ENCODE data around the gene LZTR1. TPM values are rescaled to one million over a fixed set of nuclear protein-coding genes. Genes with fewer than 3 reads are reported as not detected.

LZTR1 gene
- total and polyA plus RNA-seq, 2 donors = 14.7 to 49.2 TPM

- Histone ChIP-seq H3K36me3 (ENCODE audit: control insufficient read depth in 2 of 2, insufficient read depth in 2 of 2, low read length in 1 of 2) (peaks cover 43 to 75% of the 10 kb centered on the region in 2 donors), H3K27me3 (ENCODE audit: control insufficient read depth in 2 of 2, insufficient read depth in 1 of 2, low read length in 1 of 2) (no peaks in the 10 kb centered on the region), H3K4me3 (ENCODE audit: low read length in 2 of 2) (no peak overlapping the region), H3K27ac (ENCODE audit: low read depth in 1 of 2, low read length in 1 of 2) (no peak overlapping the region), H3K9me3 (ENCODE audit: control insufficient read depth in 2 of 2, insufficient read depth in 1 of 2, low read length in 1 of 2) (no peaks in the 10 kb centered on the region), H3K4me1 (ENCODE audit: control insufficient read depth in 2 of 2, insufficient read depth in 2 of 2, low read length in 2 of 2) (no peaks in the 10 kb centered on the region)
- WGBS = 98% methylated on average over 24 of the region's 24 CpGs
- no peak for DNase-seq (ENCODE audit: low read depth in 6 of 9, low spot score in 9 of 9)
Observed at GRCh38 chr22:20991252-20992055, 9.4 kb downstream of the LZTR1 start.

GRCh38 chr22:20992056-20992442 is 10.0 kb downstream of the LZTR1 start:
- Histone ChIP-seq H3K27me3 (ENCODE audit: control insufficient read depth in 2 of 2, insufficient read depth in 1 of 2, low read length in 1 of 2) (no peaks in the 10 kb centered on the region), H3K27ac (ENCODE audit: low read depth in 1 of 2, low read length in 1 of 2) (no peak overlapping the region), H3K4me3 (ENCODE audit: low read length in 2 of 2) (no peak overlapping the region), H3K36me3 (ENCODE audit: control insufficient read depth in 2 of 2, insufficient read depth in 2 of 2, low read length in 1 of 2) (peaks cover 49 to 81% of the 10 kb centered on the region in 2 donors), H3K4me1 (ENCODE audit: control insufficient read depth in 2 of 2, insufficient read depth in 2 of 2, low read length in 2 of 2) (no peaks in the 10 kb centered on the region), H3K9me3 (ENCODE audit: control insufficient read depth in 2 of 2, insufficient read depth in 1 of 2, low read length in 1 of 2) (no peaks in the 10 kb centered on the region)
- 90% methylated on average over 7 of the region's 7 CpGs for WGBS
- DNase-seq (ENCODE audit: low read depth in 6 of 9, low spot score in 9 of 9) = no peak

GRCh38 chr22:20992456-20993303 is 10.6 kb downstream of the LZTR1 start:
- H3K9me3 ChIP-seq (ENCODE audit: control insufficient read depth in 2 of 2, insufficient read depth in 1 of 2, low read length in 1 of 2) = no peaks in the 10 kb centered on the region
- no peaks in the 10 kb centered on the region for H3K27me3 ChIP-seq (ENCODE audit: control insufficient read depth in 2 of 2, insufficient read depth in 1 of 2, low read length in 1 of 2)
- H3K4me3 ChIP-seq (ENCODE audit: low read length in 2 of 2) = no peak overlapping the region
- H3K27ac ChIP-seq (ENCODE audit: low read depth in 1 of 2, low read length in 1 of 2) = no peak overlapping the region
- WGBS = 93% methylated on average over 21 of the region's 21 CpGs
- H3K4me1 ChIP-seq (ENCODE audit: control insufficient read depth in 2 of 2, insufficient read depth in 2 of 2, low read length in 2 of 2) = no peaks in the 10 kb centered on the region
- peaks cover 52 to 81% of the 10 kb centered on the region in 2 donors for H3K36me3 ChIP-seq (ENCODE audit: control insufficient read depth in 2 of 2, insufficient read depth in 2 of 2, low read length in 1 of 2)
- no peak for DNase-seq (ENCODE audit: low read depth in 6 of 9, low spot score in 9 of 9)

- no peaks in the 10 kb centered on the region for H3K9me3 ChIP-seq (ENCODE audit: control insufficient read depth in 2 of 2, insufficient read depth in 1 of 2, low read length in 1 of 2)
- no peaks in the 10 kb centered on the region for H3K4me1 ChIP-seq (ENCODE audit: control insufficient read depth in 2 of 2, insufficient read depth in 2 of 2, low read length in 2 of 2)
- H3K4me3 ChIP-seq (ENCODE audit: low read length in 2 of 2) = no peak overlapping the region
- no peak for DNase-seq (ENCODE audit: low read depth in 6 of 9, low spot score in 9 of 9)
- H3K27ac ChIP-seq (ENCODE audit: low read depth in 1 of 2, low read length in 1 of 2) = no peak overlapping the region
- no peaks in the 10 kb centered on the region for H3K27me3 ChIP-seq (ENCODE audit: control insufficient read depth in 2 of 2, insufficient read depth in 1 of 2, low read length in 1 of 2)
- WGBS = 98% methylated on average over 29 of the region's 29 CpGs
- H3K36me3 ChIP-seq (ENCODE audit: control insufficient read depth in 2 of 2, insufficient read depth in 2 of 2, low read length in 1 of 2) = peaks cover 56 to 78% of the 10 kb centered on the region in 2 donors
Observed at GRCh38 chr22:20993304-20994127, 11.4 kb downstream of the LZTR1 start.

DNA sequence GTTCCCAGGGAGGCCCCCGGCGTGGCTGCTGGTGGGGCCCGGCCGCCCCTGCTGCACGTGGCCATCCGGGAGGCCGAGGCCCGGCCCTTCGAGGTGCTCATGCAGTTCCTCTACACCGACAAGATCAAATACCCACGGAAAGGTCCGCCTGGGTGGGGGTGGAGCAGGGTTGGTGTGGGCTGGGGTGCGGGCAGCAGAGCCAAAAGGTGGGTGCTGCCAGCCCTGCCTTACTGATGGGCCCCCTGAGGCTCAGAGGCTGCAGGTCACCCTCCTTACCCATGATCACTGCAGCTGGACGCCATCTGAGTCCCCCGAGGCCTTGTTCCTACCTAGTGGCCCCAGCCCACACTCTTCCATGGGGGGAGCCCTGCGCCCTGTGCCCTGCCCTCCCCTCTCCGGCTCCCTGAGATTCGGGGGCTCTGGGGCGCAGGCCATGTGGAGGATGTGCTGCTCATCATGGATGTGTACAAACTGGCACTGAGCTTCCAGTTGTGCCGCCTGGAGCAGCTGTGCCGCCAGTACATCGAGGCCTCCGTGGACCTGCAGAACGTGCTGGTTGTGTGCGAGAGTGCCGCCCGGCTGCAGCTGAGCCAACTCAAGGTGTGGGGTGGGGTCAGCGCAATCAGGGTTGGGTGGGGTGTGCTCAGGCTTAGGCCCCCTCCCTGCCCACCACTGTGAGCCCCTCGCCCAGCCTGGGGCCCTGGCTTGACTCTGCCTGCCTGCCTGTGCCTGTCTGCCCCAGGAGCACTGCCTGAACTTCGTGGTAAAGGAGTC is 12.2 kb downstream of the LZTR1 start:
- Histone ChIP-seq H3K36me3 (ENCODE audit: control insufficient read depth in 2 of 2, insufficient read depth in 2 of 2, low read length in 1 of 2) (peaks cover 60 to 81% of the 10 kb centered on the region in 2 donors), H3K4me1 (ENCODE audit: control insufficient read depth in 2 of 2, insufficient read depth in 2 of 2, low read length in 2 of 2) (no peaks in the 10 kb centered on the region), H3K27me3 (ENCODE audit: control insufficient read depth in 2 of 2, insufficient read depth in 1 of 2, low read length in 1 of 2) (no peaks in the 10 kb centered on the region), H3K4me3 (ENCODE audit: low read length in 2 of 2) (no peak overlapping the region), H3K9me3 (ENCODE audit: control insufficient read depth in 2 of 2, insufficient read depth in 1 of 2, low read length in 1 of 2) (no peaks in the 10 kb centered on the region), H3K27ac (ENCODE audit: low read depth in 1 of 2, low read length in 1 of 2) (no peak overlapping the region)
- WGBS = 97% methylated on average over 30 of the region's 30 CpGs
- DNase-seq (ENCODE audit: low read depth in 6 of 9, low spot score in 9 of 9) = no peak

DNA sequence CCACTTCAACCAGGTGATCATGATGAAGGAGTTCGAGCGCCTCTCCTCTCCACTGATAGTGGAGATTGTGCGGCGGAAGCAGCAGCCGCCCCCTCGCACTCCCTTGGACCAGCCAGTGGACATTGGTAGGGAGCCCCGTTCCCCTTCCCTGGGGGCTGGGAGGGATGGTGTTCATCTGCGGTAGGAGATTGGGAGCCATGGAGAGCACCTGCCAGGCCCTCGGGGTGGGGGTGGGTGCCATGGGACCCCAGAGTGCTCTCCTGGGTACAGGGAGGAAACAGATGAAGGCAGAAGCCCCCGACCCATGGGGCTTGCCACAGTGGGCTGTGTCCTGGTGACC is 12.8 kb downstream of the LZTR1 start:
- Histone ChIP-seq H3K27me3 (ENCODE audit: control insufficient read depth in 2 of 2, insufficient read depth in 1 of 2, low read length in 1 of 2) (no peaks in the 10 kb centered on the region), H3K36me3 (ENCODE audit: control insufficient read depth in 2 of 2, insufficient read depth in 2 of 2, low read length in 1 of 2) (peaks cover 66 to 87% of the 10 kb centered on the region in 2 donors), H3K27ac (ENCODE audit: low read depth in 1 of 2, low read length in 1 of 2) (no peak overlapping the region), H3K4me3 (ENCODE audit: low read length in 2 of 2) (no peak overlapping the region), H3K4me1 (ENCODE audit: control insufficient read depth in 2 of 2, insufficient read depth in 2 of 2, low read length in 2 of 2) (no peaks in the 10 kb centered on the region), H3K9me3 (ENCODE audit: control insufficient read depth in 2 of 2, insufficient read depth in 1 of 2, low read length in 1 of 2) (no peaks in the 10 kb centered on the region)
- DNase-seq (ENCODE audit: low read depth in 6 of 9, low spot score in 9 of 9) = no peak
- WGBS = 98% methylated on average over 10 of the region's 10 CpGs

DNA sequence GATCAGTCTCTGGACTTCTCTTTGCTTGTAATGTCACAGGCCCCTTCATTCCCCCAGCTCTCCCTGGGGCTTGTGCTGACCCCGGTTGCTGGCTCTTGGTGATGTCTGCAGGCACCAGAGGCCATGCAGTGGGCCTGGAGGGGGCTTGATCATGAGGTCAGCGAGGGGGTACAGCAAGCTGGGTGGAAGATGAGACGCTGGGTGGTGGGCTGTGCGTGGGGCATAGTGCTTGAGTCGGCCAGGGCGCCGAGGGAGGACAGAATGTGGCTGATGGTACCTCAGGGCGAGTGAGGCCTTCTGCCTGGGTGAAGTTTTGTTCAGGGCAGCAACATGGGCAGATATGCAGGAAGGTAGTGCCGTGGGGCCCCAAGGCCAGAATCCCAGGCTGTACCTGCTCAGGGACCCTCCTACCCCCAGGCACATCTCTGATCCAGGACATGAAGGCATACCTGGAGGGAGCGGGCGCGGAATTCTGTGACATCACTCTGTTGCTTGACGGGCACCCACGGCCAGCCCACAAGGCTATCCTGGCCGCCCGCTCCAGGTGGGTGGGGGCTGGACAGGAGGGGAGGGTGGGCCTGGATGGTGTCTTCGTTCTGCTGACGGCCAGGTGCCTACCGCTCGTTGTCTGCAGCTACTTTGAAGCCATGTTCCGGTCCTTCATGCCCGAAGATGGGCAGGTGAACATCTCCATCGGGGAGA is 13.4 kb downstream of the LZTR1 start:
- H3K27ac ChIP-seq (ENCODE audit: low read depth in 1 of 2, low read length in 1 of 2) = no peak overlapping the region

GRCh38 chr22:20996031-20996410 is 13.9 kb downstream of the LZTR1 start:
- H3K9me3 ChIP-seq (ENCODE audit: control insufficient read depth in 2 of 2, insufficient read depth in 1 of 2, low read length in 1 of 2) = no peaks in the 10 kb centered on the region
- no peak for DNase-seq (ENCODE audit: low read depth in 6 of 9, low spot score in 9 of 9)
- H3K4me1 ChIP-seq (ENCODE audit: control insufficient read depth in 2 of 2, insufficient read depth in 2 of 2, low read length in 2 of 2) = peaks cover 7 to 11% of the 10 kb centered on the region in 2 donors
- no peak overlapping the region for H3K27ac ChIP-seq (ENCODE audit: low read depth in 1 of 2, low read length in 1 of 2)
- 98% methylated on average over 10 of the region's 10 CpGs for WGBS
- H3K4me3 ChIP-seq (ENCODE audit: low read length in 2 of 2) = no peak overlapping the region
- H3K27me3 ChIP-seq (ENCODE audit: control insufficient read depth in 2 of 2, insufficient read depth in 1 of 2, low read length in 1 of 2) = no peaks in the 10 kb centered on the region
- peaks cover 75 to 80% of the 10 kb centered on the region in 2 donors for H3K36me3 ChIP-seq (ENCODE audit: control insufficient read depth in 2 of 2, insufficient read depth in 2 of 2, low read length in 1 of 2)

More for the DNA sequence above, 13.4 kb downstream of the LZTR1 start:
- H3K36me3 ChIP-seq (ENCODE audit: control insufficient read depth in 2 of 2, insufficient read depth in 2 of 2, low read length in 1 of 2) = peaks cover 72 to 85% of the 10 kb centered on the region in 2 donors
- no peaks in the 10 kb centered on the region for H3K27me3 ChIP-seq (ENCODE audit: control insufficient read depth in 2 of 2, insufficient read depth in 1 of 2, low read length in 1 of 2)
- WGBS = 97% methylated on average over 23 of the region's 23 CpGs
- no peak for DNase-seq (ENCODE audit: low read depth in 6 of 9, low spot score in 9 of 9)
- H3K4me1 ChIP-seq (ENCODE audit: control insufficient read depth in 2 of 2, insufficient read depth in 2 of 2, low read length in 2 of 2) = peaks cover 2 to 6% of the 10 kb centered on the region in 2 donors
- H3K9me3 ChIP-seq (ENCODE audit: control insufficient read depth in 2 of 2, insufficient read depth in 1 of 2, low read length in 1 of 2) = no peaks in the 10 kb centered on the region
- H3K4me3 ChIP-seq (ENCODE audit: low read length in 2 of 2) = no peak overlapping the region

All from thymus (tissue), 11 donors.